ENCODE data around the gene SLC15A2.
"Not testable (repeated sequence)": the region's sequence is repeated elsewhere in the genome, so short reads cannot be mapped to it uniquely, and the experiment has no call there.

The SLC15A2 gene, protein sequence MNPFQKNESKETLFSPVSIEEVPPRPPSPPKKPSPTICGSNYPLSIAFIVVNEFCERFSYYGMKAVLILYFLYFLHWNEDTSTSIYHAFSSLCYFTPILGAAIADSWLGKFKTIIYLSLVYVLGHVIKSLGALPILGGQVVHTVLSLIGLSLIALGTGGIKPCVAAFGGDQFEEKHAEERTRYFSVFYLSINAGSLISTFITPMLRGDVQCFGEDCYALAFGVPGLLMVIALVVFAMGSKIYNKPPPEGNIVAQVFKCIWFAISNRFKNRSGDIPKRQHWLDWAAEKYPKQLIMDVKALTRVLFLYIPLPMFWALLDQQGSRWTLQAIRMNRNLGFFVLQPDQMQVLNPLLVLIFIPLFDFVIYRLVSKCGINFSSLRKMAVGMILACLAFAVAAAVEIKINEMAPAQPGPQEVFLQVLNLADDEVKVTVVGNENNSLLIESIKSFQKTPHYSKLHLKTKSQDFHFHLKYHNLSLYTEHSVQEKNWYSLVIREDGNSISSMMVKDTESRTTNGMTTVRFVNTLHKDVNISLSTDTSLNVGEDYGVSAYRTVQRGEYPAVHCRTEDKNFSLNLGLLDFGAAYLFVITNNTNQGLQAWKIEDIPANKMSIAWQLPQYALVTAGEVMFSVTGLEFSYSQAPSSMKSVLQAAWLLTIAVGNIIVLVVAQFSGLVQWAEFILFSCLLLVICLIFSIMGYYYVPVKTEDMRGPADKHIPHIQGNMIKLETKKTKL

GRCh38 chr3:121894301-121894990 lies at the start of gene SLC15A2:
SLC15A2 (plus strand) TSS chr3:121894401; CDS start chr3:121894477, 76 bp downstream.
- no peak for DNase-seq

DNA sequence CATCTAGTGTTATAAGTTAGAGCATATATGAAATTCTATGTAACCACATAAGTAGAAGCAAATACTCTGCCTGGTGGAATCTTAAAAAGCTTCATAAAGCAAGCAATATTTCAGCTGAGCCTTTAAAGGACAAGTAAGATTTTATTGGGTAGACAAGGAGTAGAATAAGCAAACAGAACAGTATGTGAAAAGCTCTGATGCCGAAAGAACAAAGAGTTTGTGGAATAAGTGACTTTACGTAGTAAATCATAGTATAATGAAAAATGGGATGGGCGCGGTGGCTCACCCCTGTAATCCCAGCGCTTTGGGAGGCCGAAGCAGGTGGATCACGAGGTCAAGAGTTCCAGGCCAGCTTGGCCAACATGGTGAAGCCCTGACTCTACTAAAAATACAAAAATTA lies 49.3 kb upstream of the SLC15A2 start:
- no peak for DNase-seq

DNA sequence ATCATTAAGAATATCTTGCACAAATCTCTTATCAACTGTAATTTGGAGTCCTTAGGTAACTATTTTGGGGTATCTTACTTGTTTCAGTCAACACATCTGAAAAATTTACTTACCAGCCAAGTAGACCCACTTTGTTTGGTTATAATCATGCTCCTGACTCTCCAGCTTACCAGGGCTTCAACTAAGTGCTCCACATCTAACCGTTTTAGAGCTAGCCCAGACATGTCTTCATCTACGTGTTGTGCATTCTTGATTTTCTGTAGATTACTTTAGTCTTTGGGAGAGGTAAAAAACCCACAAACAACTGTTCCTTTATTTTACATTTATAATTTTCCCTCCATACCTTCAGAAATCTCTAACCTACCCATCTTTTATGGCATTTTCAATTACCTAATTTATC lies 41.9 kb upstream of the SLC15A2 start:
- DNase-seq = no peak

DNA sequence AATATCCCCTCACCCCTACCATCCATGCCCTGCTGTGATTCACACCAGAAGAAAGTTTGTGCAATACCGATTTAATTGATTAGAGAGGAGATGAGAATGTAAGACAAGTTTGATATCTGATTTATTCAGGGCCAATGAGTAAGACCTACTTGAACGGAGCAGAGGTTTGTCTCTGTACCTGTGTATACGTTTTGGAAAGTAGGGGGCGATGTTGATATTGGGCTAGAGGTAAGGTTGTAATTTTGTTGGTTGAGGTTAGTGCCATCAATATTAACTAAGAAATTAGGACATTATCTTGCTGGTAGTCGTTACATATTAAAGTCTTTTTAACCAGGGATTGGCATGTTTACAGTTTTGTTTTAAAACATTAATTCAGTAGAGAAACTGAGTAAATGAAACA lies 38.6 kb upstream of the SLC15A2 start:
- DNase-seq = no peak

GRCh38 chr3:121857778-121858177 lies 36.4 kb upstream of the SLC15A2 start:
- not testable (repeated sequence) for DNase-seq

DNA sequence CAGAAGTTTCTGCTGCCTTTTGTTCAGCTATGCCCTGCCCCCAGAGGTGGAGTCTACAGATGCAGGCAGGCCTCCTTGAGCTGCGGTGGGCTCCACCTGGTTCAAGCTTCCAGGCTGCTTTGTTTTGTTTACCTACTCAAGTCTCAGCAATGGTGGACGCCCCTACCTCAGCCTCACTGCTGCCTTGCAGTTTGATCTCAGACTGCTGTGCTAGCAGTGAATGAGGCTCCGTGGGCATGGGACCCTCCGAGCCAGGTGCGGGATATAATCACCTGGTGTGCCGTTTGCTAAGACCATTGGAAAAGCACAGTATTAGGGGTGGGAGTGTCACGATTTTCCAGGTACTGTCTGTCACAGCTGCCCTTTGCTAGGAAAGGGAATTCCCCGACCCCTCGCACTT lies 31.0 kb upstream of the SLC15A2 start:
- DNase-seq = not testable (repeated sequence)

GRCh38 chr3:121863801-121864200 lies 30.4 kb upstream of the SLC15A2 start:
- no peak for DNase-seq

- DNase-seq = no peak
These were observed 24.5 kb upstream of the SLC15A2 start for GRCh38 chr3:121869736-121870135.

- DNase-seq = no peak
These were observed 23.5 kb upstream of the SLC15A2 start for GRCh38 chr3:121870717-121871116.

DNA sequence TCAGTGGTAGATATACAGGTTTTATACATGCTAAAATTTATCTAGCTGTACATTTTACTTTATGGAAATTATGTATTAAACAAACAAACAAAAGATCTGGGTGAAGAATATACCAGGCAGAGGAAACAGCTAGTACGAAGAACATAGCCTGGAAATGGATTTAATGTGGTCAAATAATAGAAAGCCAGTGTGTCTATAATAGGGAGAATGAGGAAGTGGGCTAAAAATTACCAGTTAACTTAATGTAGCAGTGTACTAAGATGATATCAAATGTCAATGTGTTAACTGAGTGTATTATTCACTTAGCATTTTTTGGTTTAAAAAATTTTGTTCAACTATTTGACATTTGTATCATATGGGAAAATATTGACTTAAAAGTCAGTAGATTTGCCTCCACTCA lies 22.8 kb upstream of the SLC15A2 start:
- DNase-seq = no peak

GRCh38 chr3:121878411-121878810 lies 15.8 kb upstream of the SLC15A2 start:
- no peak for DNase-seq

GRCh38 chr3:121883507-121883906 lies 10.7 kb upstream of the SLC15A2 start:
- no peak for DNase-seq

DNA sequence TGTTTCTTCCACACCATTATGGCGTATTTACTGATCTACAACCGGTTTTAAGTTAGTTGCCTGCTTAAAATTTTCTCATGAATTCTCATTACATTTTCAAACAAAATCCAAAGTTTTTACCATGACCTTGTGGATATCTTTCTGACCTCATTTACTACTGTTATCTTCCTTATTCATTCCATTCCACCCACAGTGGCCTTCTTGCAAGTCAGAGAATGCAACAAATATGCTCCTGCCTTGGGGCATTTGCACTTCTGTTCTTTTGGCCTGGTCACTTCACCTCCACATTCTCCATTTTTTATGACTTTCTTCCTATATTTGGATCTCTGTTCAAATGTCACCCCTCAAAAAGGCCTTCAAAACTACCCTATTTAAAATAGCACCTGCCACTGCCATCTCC lies 8.8 kb upstream of the SLC15A2 start:
- no peak for DNase-seq

DNA sequence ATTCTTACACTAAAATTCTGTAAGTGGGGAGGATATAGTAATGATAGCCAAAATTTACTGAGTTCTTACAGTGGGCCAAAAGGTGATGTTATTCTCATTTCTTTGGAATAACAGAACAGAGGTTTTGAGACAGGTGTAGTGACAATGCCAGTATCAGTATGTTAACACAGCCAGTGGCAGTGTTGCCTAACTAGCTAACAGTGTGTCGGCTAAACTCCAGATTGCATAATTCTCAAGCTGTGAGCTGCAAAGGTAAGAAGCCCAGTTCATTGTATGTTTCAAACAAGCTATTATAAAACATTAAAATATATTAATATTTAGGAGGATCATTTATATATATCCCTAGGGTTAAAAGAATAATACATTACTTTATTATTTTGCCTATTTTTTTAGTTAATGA lies 920 bp downstream of the SLC15A2 start:
- no peak for DNase-seq

GRCh38 chr3:121895736-121896135 lies 1.5 kb downstream of the SLC15A2 start:
- no peak for DNase-seq

- DNase-seq = no peak
These were observed 2.6 kb downstream of the SLC15A2 start for GRCh38 chr3:121896823-121897222.

- DNase-seq = no peak
These were observed 3.1 kb downstream of the SLC15A2 start for GRCh38 chr3:121897296-121897695.

- DNase-seq = no peak
These were observed 19.2 kb downstream of the SLC15A2 start for GRCh38 chr3:121913305-121913990.

DNA sequence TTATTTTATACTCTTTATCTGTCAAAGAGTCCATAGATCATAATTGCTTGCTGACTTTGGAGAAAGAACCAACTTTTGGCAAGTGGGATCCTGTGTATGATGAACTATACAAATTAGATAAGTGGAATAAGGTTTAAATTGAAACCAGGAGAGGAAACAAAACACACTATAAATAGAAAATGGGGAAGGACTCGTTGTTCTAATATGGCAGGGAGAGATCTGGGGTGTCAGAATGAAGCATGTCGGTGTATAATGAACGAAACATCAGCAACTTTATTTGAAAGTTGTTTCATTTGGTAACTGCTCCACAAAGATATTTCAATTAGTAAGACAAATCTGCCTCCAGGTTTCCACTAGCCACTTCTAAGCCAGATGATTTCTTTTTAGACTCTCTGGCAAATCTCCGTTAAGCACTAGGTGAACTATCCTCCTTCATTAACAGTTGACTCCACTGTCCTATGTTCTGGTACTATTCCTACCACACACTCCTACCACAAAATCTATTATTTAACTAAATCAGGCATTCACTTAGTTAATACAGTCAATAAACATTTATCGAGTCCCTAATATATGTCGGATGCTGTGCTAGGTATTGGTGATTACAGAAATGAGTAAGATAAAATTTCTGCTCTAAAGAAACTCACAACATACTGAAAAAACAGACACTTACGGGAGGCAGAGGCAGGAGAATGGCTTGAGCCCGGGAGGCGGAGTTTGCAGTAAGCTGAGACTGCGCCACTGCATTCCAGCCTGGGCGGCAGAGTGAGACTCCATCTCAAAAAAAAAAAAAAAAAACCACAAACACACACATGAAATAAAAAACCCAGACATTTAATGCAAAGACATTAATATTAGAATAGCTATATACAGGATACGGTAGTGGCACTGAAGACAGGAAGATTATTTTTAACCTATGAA lies 20.1 kb downstream of the SLC15A2 start:
- no peak for DNase-seq

DNA sequence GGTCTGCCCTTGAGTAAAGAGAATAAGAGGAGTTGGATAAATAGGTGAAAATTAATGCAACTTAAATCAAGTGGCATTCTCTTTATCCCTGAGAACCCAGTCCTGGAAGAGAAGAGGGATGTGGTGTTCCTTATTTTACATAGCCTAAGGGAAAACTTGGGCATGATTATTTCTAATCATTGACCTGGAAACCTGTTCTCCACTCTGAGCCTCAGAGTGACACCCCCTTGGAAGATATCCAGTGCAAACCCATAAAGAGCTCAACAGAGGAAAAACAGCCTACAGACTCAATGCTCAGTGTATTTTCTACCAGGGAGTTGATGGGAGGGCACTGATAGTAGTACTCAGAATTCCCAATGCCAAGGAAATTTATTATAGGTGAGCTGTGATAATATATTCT lies 22.0 kb downstream of the SLC15A2 start:
- no peak for DNase-seq

- DNase-seq = no peak
These were observed 24.7 kb downstream of the SLC15A2 start for GRCh38 chr3:121918779-121919483.

All from activated naive CD4-positive, alpha-beta T cell (primary cell).